Measurements from ENCODE around the gene PCID2.
A peak's percentile ranks its signal among the peaks of the same experiment; 100 is the strongest.

Gene PCID2

GRCh38 chr13:113157206-113157928 is 51.1 kb downstream of the PCID2 start:
- H3K36me3 Mint-ChIP-seq (ENCODE audit: low read depth) = no peaks in the 10 kb centered on the region
- no peak overlapping the region for H3K4me3 Mint-ChIP-seq
- H3K27me3 Mint-ChIP-seq = peaks cover 5% of the 10 kb centered on the region
- H3K27ac Mint-ChIP-seq = no peak overlapping the region
- peaks cover 24% of the 10 kb centered on the region for H3K4me1 Mint-ChIP-seq (ENCODE audit: low read depth)
- H3K9me3 Mint-ChIP-seq = peaks cover 10% of the 10 kb centered on the region

- no peak overlapping the region for H3K4me3 Mint-ChIP-seq
- peaks cover 10% of the 10 kb centered on the region for H3K9me3 Mint-ChIP-seq
- no peak overlapping the region for H3K27ac Mint-ChIP-seq
- peaks cover 25% of the 10 kb centered on the region for H3K4me1 Mint-ChIP-seq (ENCODE audit: low read depth)
- peaks cover 9% of the 10 kb centered on the region for H3K27me3 Mint-ChIP-seq
- H3K36me3 Mint-ChIP-seq (ENCODE audit: low read depth) = no peaks in the 10 kb centered on the region
Observed at GRCh38 chr13:113155982-113156655, 52.4 kb downstream of the PCID2 start.

GRCh38 chr13:113155201-113155600 is 53.3 kb downstream of the PCID2 start:
- H3K4me1 Mint-ChIP-seq (ENCODE audit: low read depth) = peaks cover 18% of the 10 kb centered on the region
- H3K27ac Mint-ChIP-seq = no peak overlapping the region
- no peak overlapping the region for H3K4me3 Mint-ChIP-seq
- peaks cover 10% of the 10 kb centered on the region for H3K9me3 Mint-ChIP-seq
- no peaks in the 10 kb centered on the region for H3K36me3 Mint-ChIP-seq (ENCODE audit: low read depth)
- peaks cover 9% of the 10 kb centered on the region for H3K27me3 Mint-ChIP-seq

- Mint-ChIP-seq H3K27me3 (peaks cover 9% of the 10 kb centered on the region), H3K9me3 (peaks cover 10% of the 10 kb centered on the region), H3K4me1 (ENCODE audit: low read depth) (peaks cover 18% of the 10 kb centered on the region), H3K4me3 (peak overlapping the region; percentile 71), H3K27ac (peak overlapping the region; percentile 40), H3K36me3 (ENCODE audit: low read depth) (no peaks in the 10 kb centered on the region)
Observed at GRCh38 chr13:113153810-113154748, 54.4 kb downstream of the PCID2 start.

GRCh38 chr13:113152984-113153809 is 55.3 kb downstream of the PCID2 start:
- H3K9me3 Mint-ChIP-seq = peaks cover 10% of the 10 kb centered on the region
- H3K36me3 Mint-ChIP-seq (ENCODE audit: low read depth) = no peaks in the 10 kb centered on the region
- H3K27me3 Mint-ChIP-seq = peaks cover 9% of the 10 kb centered on the region
- peaks cover 18% of the 10 kb centered on the region for H3K4me1 Mint-ChIP-seq (ENCODE audit: low read depth)
- peak overlapping the region; percentile 81 for H3K27ac Mint-ChIP-seq
- peak overlapping the region; percentile 82 for H3K4me3 Mint-ChIP-seq

- H3K4me3 Mint-ChIP-seq = peak overlapping the region; percentile 82
- H3K27ac Mint-ChIP-seq = peak overlapping the region; percentile 81
- peaks cover 9% of the 10 kb centered on the region for H3K27me3 Mint-ChIP-seq
- peaks cover 10% of the 10 kb centered on the region for H3K9me3 Mint-ChIP-seq
- peaks cover 18% of the 10 kb centered on the region for H3K4me1 Mint-ChIP-seq (ENCODE audit: low read depth)
- no peaks in the 10 kb centered on the region for H3K36me3 Mint-ChIP-seq (ENCODE audit: low read depth)
Observed at GRCh38 chr13:113152691-113152983, 55.8 kb downstream of the PCID2 start.

- Mint-ChIP-seq H3K36me3 (ENCODE audit: low read depth) (no peaks in the 10 kb centered on the region), H3K27ac (peak overlapping the region; percentile 81), H3K9me3 (peaks cover 10% of the 10 kb centered on the region), H3K27me3 (peaks cover 9% of the 10 kb centered on the region), H3K4me1 (ENCODE audit: low read depth) (peaks cover 18% of the 10 kb centered on the region), H3K4me3 (peak overlapping the region; percentile 82)
Observed at GRCh38 chr13:113151745-113152690, 56.5 kb downstream of the PCID2 start.

- Mint-ChIP-seq H3K4me3 (no peak overlapping the region), H3K27me3 (peaks cover 9% of the 10 kb centered on the region), H3K4me1 (ENCODE audit: low read depth) (peaks cover 23% of the 10 kb centered on the region), H3K27ac (no peak overlapping the region), H3K9me3 (peaks cover 9% of the 10 kb centered on the region), H3K36me3 (ENCODE audit: low read depth) (no peaks in the 10 kb centered on the region)
Observed at GRCh38 chr13:113150550-113151365, 57.7 kb downstream of the PCID2 start.

- H3K9me3 Mint-ChIP-seq = peaks cover 2% of the 10 kb centered on the region
- H3K4me3 Mint-ChIP-seq = no peak overlapping the region
- peaks cover 26% of the 10 kb centered on the region for H3K4me1 Mint-ChIP-seq (ENCODE audit: low read depth)
- H3K27me3 Mint-ChIP-seq = peaks cover 9% of the 10 kb centered on the region
- H3K36me3 Mint-ChIP-seq (ENCODE audit: low read depth) = no peaks in the 10 kb centered on the region
- no peak overlapping the region for H3K27ac Mint-ChIP-seq
Observed at GRCh38 chr13:113149711-113150549, 58.5 kb downstream of the PCID2 start.

GRCh38 chr13:113148940-113149503 is 59.4 kb downstream of the PCID2 start:
- H3K36me3 Mint-ChIP-seq (ENCODE audit: low read depth) = no peaks in the 10 kb centered on the region
- H3K4me3 Mint-ChIP-seq = no peak overlapping the region
- no peak overlapping the region for H3K27ac Mint-ChIP-seq
- H3K9me3 Mint-ChIP-seq = no peaks in the 10 kb centered on the region
- H3K4me1 Mint-ChIP-seq (ENCODE audit: low read depth) = peaks cover 24% of the 10 kb centered on the region
- peaks cover 9% of the 10 kb centered on the region for H3K27me3 Mint-ChIP-seq

GRCh38 chr13:113148407-113148806 is 60.1 kb downstream of the PCID2 start:
- H3K4me1 Mint-ChIP-seq (ENCODE audit: low read depth) = peaks cover 20% of the 10 kb centered on the region
- no peak overlapping the region for H3K4me3 Mint-ChIP-seq
- H3K36me3 Mint-ChIP-seq (ENCODE audit: low read depth) = no peaks in the 10 kb centered on the region
- no peak overlapping the region for H3K27ac Mint-ChIP-seq
- no peaks in the 10 kb centered on the region for H3K9me3 Mint-ChIP-seq
- peaks cover 9% of the 10 kb centered on the region for H3K27me3 Mint-ChIP-seq

- peaks cover 2% of the 10 kb centered on the region for H3K27me3 Mint-ChIP-seq
- H3K9me3 Mint-ChIP-seq = no peaks in the 10 kb centered on the region
- H3K36me3 Mint-ChIP-seq (ENCODE audit: low read depth) = no peaks in the 10 kb centered on the region
- no peak overlapping the region for H3K4me3 Mint-ChIP-seq
- peaks cover 12% of the 10 kb centered on the region for H3K4me1 Mint-ChIP-seq (ENCODE audit: low read depth)
- no peak overlapping the region for H3K27ac Mint-ChIP-seq
Observed at GRCh38 chr13:113147206-113147605, 61.3 kb downstream of the PCID2 start.

Data from stimulated activated naive CD8-positive, alpha-beta T cell treated with anti-CD3 and anti-CD28 coated beads, Interleukin-15, Interleukin-2, amounts not matched to agents 100 ng/mL and 50 ng/mL, for 24 hours (primary cell).